HepG2 (cell line): ENCODE data around the gene MFSD11. TPM values are rescaled to one million over a fixed set of nuclear protein-coding genes. Genes with fewer than 3 reads are reported as not detected.

Source experiments
- ATAC-seq: fragments of 200-7000 bp; cut with Tn5 transposase; 3 replicates; pipeline ENCODE4 v1.9.1; 2020; ENCODE audit warnings: mild to moderate bottlenecking, moderate library complexity
- BruUV-seq: library from RNA; stranded (reverse); fragments of 400-500 nt; replicated peaks from 2 replicates; lab custom pipeline; 2021; lab: Mats Ljungman, UMichigan
- CTCF ChIA-PET: fragments of 300-600 bp; formaldehyde crosslinking; extraction: SDS; loops from one replicate; lab custom pipeline; 2021; ENCODE audit warnings: low total read pairs, inconsistent platforms, low intra/inter-chr PET ratio; lab: Yijun Ruan, JAX
- POLR2A ChIA-PET: fragments of 350-600 bp; sonication (Branson Sonifier 250); formaldehyde crosslinking; loops from one replicate; lab custom pipeline; 2020; ENCODE audit warnings: antibody characterized with exemption, inconsistent platforms; lab: Yijun Ruan, JAX
- DNase-seq: peaks from one replicate; pipeline ENCODE4 v3.0.0-alpha.2; 2015; ENCODE audit warnings: low spot score
- FAIRE-seq: peaks from 3 replicates; lab custom pipeline; 2011; peaks lifted over from hg19 to GRCh38; lab: Jason Lieb, UNC
- H2AFZ ChIP-seq: one replicate; pipeline ENCODE4 v1.6.1; 2011; ENCODE audit warnings: low read length, inconsistent platforms
- H3K27ac ChIP-seq: fragments of 300-600 bp; 3 replicates; pipeline ENCODE4 v1.8.0; 2011; ENCODE audit warnings: mixed run types, mild to moderate bottlenecking, mixed read lengths, low read length, inconsistent platforms; ENCODE audit not compliant: insufficient read depth; ENCODE audit errors: extremely low read length
- H3K27me3 ChIP-seq, 2 experiments: fragments of 200-600 bp in 1 of 2; 2 replicates in 1 of 2; 3 replicates in 1 of 2; pipeline versions ENCODE4 v1.6.0 to v1.8.0; 2011; ENCODE audit warnings: low read length in 2 of 2, mild to moderate bottlenecking in 2 of 2, moderate library complexity in 2 of 2, inconsistent platforms in 1 of 2; ENCODE audit not compliant: insufficient read depth in 2 of 2, control insufficient read depth in 1 of 2
- H3K36me3 ChIP-seq, 2 experiments: fragments of 200-600 bp in 1 of 2; replicated peaks in 1 of 2; 2 replicates in 1 of 2; 3 replicates in 1 of 2; pipeline versions ENCODE4 v1.5.1 to v1.8.0; 2011; ENCODE audit warnings: low read length in 2 of 2, inconsistent platforms in 1 of 2; ENCODE audit not compliant: insufficient read depth in 2 of 2, control insufficient read depth in 1 of 2
- H3K4me1 ChIP-seq: 2 replicates; pipeline ENCODE4 v1.5.1; 2012; ENCODE audit warnings: low read length, inconsistent platforms; ENCODE audit not compliant: insufficient read depth
- H3K4me2 ChIP-seq: 2 replicates; pipeline ENCODE4 v1.6.0; 2011; ENCODE audit warnings: low read depth, low read length, inconsistent platforms
- H3K4me3 ChIP-seq, 3 experiments: fragments of 200-600 bp in 1 of 3; sonication (generic), shearing (Covaris generic) in 1 of 3; replicated peaks in 1 of 3; 2 replicates each; pipeline ENCODE4 v1.5.1; 2011 to 2016; ENCODE audit warnings: low read length in 3 of 3, inconsistent platforms in 2 of 3, low read depth in 2 of 3, mild to moderate bottlenecking in 2 of 3, control low read depth in 1 of 3, mixed read lengths in 1 of 3; ENCODE audit not compliant: insufficient read depth in 1 of 3
- H3K79me2 ChIP-seq: one replicate; pipeline ENCODE4 v1.6.1; 2011; ENCODE audit warnings: low read length, inconsistent platforms; ENCODE audit not compliant: insufficient read depth
- H3K9ac ChIP-seq: 2 replicates; pipeline ENCODE4 v1.6.0; 2011; ENCODE audit warnings: mild to moderate bottlenecking, low read depth, low read length, inconsistent platforms; ENCODE audit not compliant: insufficient read depth
- H3K9me3 ChIP-seq: 2 replicates; pipeline ENCODE4 v1.5.1; 2012; ENCODE audit warnings: mild to moderate bottlenecking, low read length
- H4K20me1 ChIP-seq: 2 replicates; pipeline ENCODE4 v1.6.0; 2011; ENCODE audit warnings: inconsistent platforms, mild to moderate bottlenecking, low read length, moderate library complexity; ENCODE audit not compliant: insufficient read depth
- MAFF ChIP-seq: IDR thresholded peaks from 2 replicates; pipeline ENCODE4 v1.6.1; 2011; ENCODE audit warnings: low read depth, low read length, improper control_type of control experiment
- MAFK ChIP-seq, 2 experiments: IDR thresholded peaks in 1 of 2; conservative IDR thresholded peaks in 1 of 2; 2 replicates each; pipeline ENCODE4 v1.6.1; 2011; ENCODE audit warnings: improper control_type of control experiment in 2 of 2, low read length in 2 of 2
- MED1 ChIP-seq: sonication (generic); formaldehyde crosslinking; IDR thresholded peaks from 2 replicates; pipeline ENCODE4 v1.4.0; 2020; ENCODE audit warnings: missing genetic modification reagents
- ONECUT2 ChIP-seq: sonication (generic); formaldehyde crosslinking; IDR thresholded peaks from 2 replicates; pipeline ENCODE4 v1.4.0; 2020; ENCODE audit warnings: missing genetic modification reagents
- PLSCR1 ChIP-seq: sonication (generic); formaldehyde crosslinking; IDR thresholded peaks from 2 replicates; pipeline ENCODE4 v1.5.0; 2020; ENCODE audit warnings: missing genetic modification reagents, mild to moderate bottlenecking, borderline replicate concordance
- REST ChIP-seq, 2 experiments: IDR thresholded peaks; 2 replicates each; pipeline ENCODE4 v1.6.1; 2011 to 2012; ENCODE audit warnings: low read length in 2 of 2, borderline replicate concordance in 1 of 2, low read depth in 1 of 2, mild to moderate bottlenecking in 1 of 2, moderate library complexity in 1 of 2
- RFXANK ChIP-seq: IDR thresholded peaks from 2 replicates; pipeline ENCODE4 v1.6.1; 2016
- RFXAP ChIP-seq: sonication (generic); formaldehyde crosslinking; IDR thresholded peaks from 2 replicates; pipeline ENCODE4 v1.4.0; 2020; ENCODE audit warnings: missing genetic modification reagents, borderline replicate concordance
- SIX4 ChIP-seq: sonication (generic); formaldehyde crosslinking; IDR thresholded peaks from 2 replicates; pipeline ENCODE4 v1.4.0; 2020; ENCODE audit warnings: missing genetic modification reagents
- SNAI1 ChIP-seq: sonication (generic); formaldehyde crosslinking; IDR thresholded peaks from 2 replicates; pipeline ENCODE4 v1.5.0; 2020; ENCODE audit warnings: mild to moderate bottlenecking, missing genetic modification reagents, borderline replicate concordance
- TARDBP ChIP-seq: sonication (generic); formaldehyde crosslinking; IDR thresholded peaks from 2 replicates; pipeline ENCODE4 v1.8.0; 2022; ENCODE audit warnings: mild to moderate bottlenecking, missing genetic modification reagents
- TRIM24 ChIP-seq: sonication (generic); formaldehyde crosslinking; IDR thresholded peaks from 2 replicates; pipeline ENCODE4 v1.8.0; 2022; ENCODE audit warnings: mild to moderate bottlenecking, missing genetic modification reagents
- ZNF235 ChIP-seq: sonication (generic); formaldehyde crosslinking; IDR thresholded peaks from 2 replicates; pipeline ENCODE4 v1.8.1; 2023; ENCODE audit warnings: mild to moderate bottlenecking, missing genetic modification reagents, borderline replicate concordance
- ZNF687 ChIP-seq: sonication (generic); formaldehyde crosslinking; IDR thresholded peaks from 2 replicates; pipeline ENCODE4 v1.5.1; 2020; ENCODE audit warnings: mild to moderate bottlenecking, missing genetic modification reagents, moderate library complexity
- WGBS: methylation state at CpG from one replicate; pipeline ENCODE4 v1.1.6; 2017; ENCODE audit warnings: low lambda C conversion rate; 5-methylcytosine and 5-hydroxymethylcytosine counted together
- in situ Hi-C: cut with HindIII; loops from 2 replicates; pipeline ENCODE4 v1.10.0; 2017; ENCODE audit warnings: low pct_unique_long_range_greater_than_20kb; ENCODE audit not compliant: extremely low pct_ligation_motif_present
- intact Hi-C: fragments of 100-400 bp; cut with micrococcal nuclease; formaldehyde crosslinking; loops from one replicate; pipeline ENCODE4 v1.10.0; 2022; ENCODE audit not compliant: unreplicated experiment
- polyA plus RNA-seq, 8 experiments: library from polyadenylated mRNA; depleted of rRNA in 3 of 8; stranded (reverse) in 7 of 8; unstranded in 1 of 8; fragments of >200 nt; fragmentation: Illumina TruSeq in 4 of 8; extraction: Trizol in 4 of 8; gene quantifications; 2 replicates each; pipeline versions ENCODE4 v1.2.1 to v1.2.3, GENCODE V29; 2011 to 2016; ENCODE audit warnings: low read depth in 4 of 8, missing spikeins in 1 of 8, mixed read lengths in 1 of 8; ENCODE audit not compliant: insufficient read depth in 1 of 8
- total RNA-seq, 5 experiments: library from RNA; depleted of rRNA; stranded (reverse); fragments of >200 nt; fragmentation: Illumina TruSeq; extraction: Trizol; gene quantifications; 2 replicates each; pipeline ENCODE4 v1.2.3, GENCODE V29; 2016; ENCODE audit warnings: low read depth in 1 of 5
- TF ChIP-seq, protein P1 (sequence below): sonication (generic); formaldehyde crosslinking; IDR thresholded peaks from 2 replicates; pipeline ENCODE4 v1.8.0; 2022; ENCODE audit warnings: missing genetic modification reagents, low read depth, mild to moderate bottlenecking, borderline replicate concordance

MFSD11 gene
- total and polyA plus RNA-seq, 2 of the 13 experiments (the other 11 are each of a cell fraction or from before 2014, with no cell fraction given), result 26.1 to 36.3 TPM

DNA sequence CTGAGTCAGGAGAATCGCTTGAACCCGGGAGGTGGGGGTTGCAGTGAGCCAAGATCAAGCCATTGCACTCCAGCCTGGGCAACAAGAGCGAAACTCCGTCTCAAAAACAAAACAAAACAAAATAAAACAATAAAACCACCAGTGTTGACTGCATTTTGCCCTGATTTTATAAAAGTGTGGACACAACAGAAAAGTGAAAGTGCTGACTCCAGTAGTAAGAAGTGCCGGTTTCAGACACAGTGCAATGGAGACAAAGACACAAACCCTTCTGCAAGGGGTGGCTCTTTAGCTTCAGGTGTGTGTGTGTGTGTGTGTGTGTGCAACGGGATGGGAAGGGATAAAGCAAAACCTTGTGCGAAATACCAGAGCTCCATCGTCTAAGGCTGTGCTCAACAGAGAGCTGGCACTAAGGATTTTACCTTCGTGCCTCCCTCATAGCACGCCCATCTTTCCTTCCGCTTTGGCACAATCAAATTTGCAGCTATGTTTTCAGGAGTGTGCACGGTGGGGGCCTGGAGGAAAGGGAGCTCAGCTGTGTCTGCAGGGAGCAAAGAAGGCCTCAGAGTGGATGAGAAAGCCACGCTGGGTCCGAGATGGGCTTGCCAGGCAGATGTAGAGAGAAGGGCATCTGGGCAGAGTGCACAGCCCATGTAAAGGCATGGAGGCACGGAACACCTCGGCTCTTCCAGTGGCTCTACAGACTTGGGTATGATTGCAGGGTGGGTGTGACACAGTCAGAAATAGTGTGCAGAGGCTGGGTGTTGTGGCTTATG lies 42.7 kb upstream of the MFSD11 start:
- ChIA-PET CTCF (no interaction called here), POLR2A (interaction anchor here (1.2 kb wide), 1 partner anchor 24 kb away, joined by 4 read pairs; no protein-coding TSS in a partner anchor)
- no peak overlapping the region for H3K4me3 ChIP-seq
- BruUV-seq, result no TSS peak
- no peak overlapping the region for H3K27ac ChIP-seq
- H3K79me2 ChIP-seq, result peaks cover 12% of the 10 kb centered on the region
- H4K20me1 ChIP-seq, result no peaks in the 10 kb centered on the region
- H2AFZ ChIP-seq, result no peak overlapping the region
- no peaks in the 10 kb centered on the region for H3K27me3 ChIP-seq
- no peak for DNase-seq
- WGBS, result 95% methylated on average over 16 of the region's 16 CpGs
- no peak overlapping the region for H3K4me2 ChIP-seq
- no peak for ATAC-seq
- no peaks in the 10 kb centered on the region for H3K9me3 ChIP-seq
- intact Hi-C loops, result no loop called here
- no peaks in the 10 kb centered on the region for H3K36me3 ChIP-seq
- in situ Hi-C loops, result no loop called here
- FAIRE-seq, result no peak
- H3K4me1 ChIP-seq, result peaks cover 91% of the 10 kb centered on the region
- no peak overlapping the region for H3K9ac ChIP-seq
- TF ChIP-seq ONECUT2 (no peak), SNAI1 (CRISPR knock-in tag) (no peak), MED1 (no peak), RFXANK (CRISPR knock-in tag) (no peak), PLSCR1 (CRISPR knock-in tag) (no peak), MAFK (conservative IDR thresholded peaks at IDR 0.05 in 1 of 2, IDR thresholded peaks at IDR 0.05 in 1 of 2; ENCODE audit: low read length in 2 of 2) (peak; percentile 65 to 73), MAFF (peak; percentile 53; the same call in 1 of the 2 replicates), SIX4 (CRISPR knock-in tag) (no peak), ZNF687 (CRISPR knock-in tag) (peak; percentile 23; the same call in 1 of the 2 replicates), TARDBP (CRISPR knock-in tag) (no peak), REST (IDR thresholded peaks at IDR 0.05; ENCODE audit: borderline replicate concordance in 1 of 2, low read depth in 1 of 2, low read length in 2 of 2) (no peak), TRIM24 (no peak), RFXAP (no peak), ZNF235 (CRISPR knock-in tag) (0 out of 2 replicates have a peak, but pooled peaks have one; percentile 24)
- TF ChIP-seq, protein P1, sequence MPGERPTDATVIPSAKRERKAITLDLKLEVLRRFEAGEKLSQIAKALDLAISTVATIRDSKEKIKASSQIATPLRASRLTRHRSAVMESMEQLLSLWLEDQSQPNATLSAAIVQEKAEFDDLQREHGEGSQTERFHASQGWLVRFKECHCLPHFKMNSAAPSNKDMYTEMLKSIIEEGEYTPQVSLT, result no peak
